HG02938 (cell line): ENCODE measurements around the gene SAMD8.
"Not testable (repeated sequence)": the region's sequence is repeated elsewhere in the genome, so short reads cannot be mapped to it uniquely, and the experiment has no call there.

Experiments used
- ATAC-seq: cut with Tn5 transposase; IDR thresholded peaks from one replicate; pipeline ENCODE4 v1.9.1; 2021; ENCODE audit warnings: mild to moderate bottlenecking, moderate library complexity; ENCODE audit not compliant: unreplicated experiment

Gene SAMD8

DNA sequence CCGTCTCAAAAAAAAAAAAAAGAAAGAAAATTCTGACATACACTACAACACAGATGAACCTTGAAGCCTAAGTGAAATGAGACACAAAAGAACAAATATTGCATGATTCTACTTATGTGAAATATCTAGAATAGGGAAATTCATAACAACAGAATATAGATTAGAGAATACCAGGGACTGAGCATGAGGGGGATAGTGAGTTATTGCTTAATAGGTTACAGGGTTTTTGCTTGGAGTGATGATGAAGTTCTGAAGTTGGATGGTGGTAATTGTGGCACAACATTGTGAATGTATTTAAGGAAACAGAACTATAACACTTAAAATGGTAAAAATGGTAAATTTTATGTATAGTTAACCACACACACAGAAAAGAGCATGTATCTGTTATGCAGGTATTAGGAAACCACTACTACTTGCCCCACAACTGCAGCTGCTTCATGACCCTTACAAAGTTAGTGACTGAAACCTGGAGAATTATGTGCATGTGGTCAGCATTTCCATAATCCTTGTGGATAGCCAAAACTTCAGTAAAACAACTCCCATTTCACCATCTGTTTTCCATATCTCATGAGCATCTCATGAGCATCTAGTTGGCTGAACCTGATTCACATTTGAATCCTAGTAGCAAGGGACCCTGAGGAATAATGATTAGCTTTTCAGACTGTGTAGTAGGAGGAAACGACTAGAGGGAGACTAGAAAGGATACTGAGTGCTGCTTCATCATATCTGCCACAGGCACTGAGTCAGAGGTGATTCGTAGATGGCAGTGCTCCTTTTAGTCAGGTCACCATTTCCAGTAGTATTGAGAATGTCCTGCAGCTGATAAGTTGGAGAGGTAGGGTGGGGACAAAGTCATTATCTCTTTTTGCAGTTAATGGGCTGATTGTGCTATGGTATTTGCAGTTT is 26.3 kb downstream of the SAMD8 start:
- no peak for ATAC-seq

DNA sequence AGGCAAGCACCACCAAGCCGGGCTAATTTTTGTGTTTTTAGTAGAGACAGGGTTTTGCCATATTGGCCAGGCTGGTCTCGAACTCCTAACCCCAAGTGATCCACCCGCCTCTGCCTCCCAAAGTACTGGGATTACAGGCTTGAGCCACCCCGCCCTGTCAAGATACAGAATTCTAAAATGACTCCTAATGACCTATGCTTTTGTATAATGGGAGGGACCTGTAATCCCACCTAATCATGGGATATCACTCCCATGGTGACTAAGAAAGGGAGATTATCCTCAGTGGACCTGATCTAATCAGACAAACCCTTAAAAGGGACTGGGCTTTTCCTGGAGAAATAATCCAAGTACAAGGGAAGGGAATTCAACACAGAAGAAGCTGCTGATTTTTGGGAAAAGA is 28.8 kb downstream of the SAMD8 start:
- ATAC-seq, result no peak

DNA sequence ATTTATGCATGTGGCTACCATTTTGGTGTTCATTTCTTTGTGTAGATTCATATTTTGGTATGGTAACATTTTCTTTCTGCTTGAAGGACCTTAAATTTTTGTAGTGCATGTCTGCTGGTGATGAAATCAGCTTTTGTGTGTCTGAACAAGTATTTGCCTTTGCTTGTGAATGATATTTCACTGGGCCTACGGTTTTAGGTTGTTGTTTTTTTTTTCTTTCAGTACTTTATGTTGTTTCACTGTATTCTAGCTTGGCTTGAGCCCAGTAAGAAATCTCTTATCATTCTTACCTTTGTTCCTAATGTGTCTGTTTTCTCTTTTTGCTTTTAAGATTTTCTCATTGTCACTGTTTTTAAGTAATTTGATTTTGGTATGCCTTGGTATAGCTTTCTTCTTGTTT is 31.9 kb downstream of the SAMD8 start:
- no peak for ATAC-seq

DNA sequence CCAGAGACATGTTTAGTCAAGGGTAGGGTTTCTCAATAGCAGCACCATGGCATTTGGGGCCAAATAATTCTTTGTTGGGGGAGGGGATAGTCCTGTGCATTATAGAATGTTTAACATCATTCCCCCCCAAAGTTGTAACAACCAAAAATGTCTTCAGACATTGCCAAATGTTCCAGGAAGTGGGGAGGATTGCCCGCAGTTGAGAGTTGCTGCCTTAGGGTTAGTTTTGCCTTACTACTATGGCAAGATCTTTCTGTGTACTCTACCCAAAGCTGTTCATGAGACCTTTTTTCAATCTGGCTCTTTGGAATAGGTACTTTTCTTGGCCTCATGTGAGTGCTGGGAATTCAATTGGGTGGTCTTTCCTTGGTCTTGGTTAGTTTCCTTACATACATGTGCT is 34.1 kb downstream of the SAMD8 start:
- ATAC-seq, result no peak

DNA sequence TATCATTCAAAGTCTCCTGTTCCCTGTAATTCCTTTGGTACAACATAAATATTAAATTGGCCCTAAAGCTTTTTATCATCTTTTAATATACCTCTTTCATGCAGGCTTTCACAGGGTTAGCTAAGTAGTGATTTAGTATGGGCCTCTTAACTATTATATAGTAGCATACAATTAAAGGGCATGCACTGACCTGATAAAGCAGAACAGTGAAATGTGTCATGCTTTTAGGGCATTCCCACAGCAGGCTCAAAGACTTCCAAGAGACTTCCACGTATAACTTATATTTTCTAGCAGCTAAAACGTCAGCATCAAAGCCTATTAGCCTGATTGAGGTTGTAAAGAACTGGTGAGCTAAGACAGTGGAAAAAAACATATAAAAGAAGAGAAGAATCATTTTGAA is 35.3 kb downstream of the SAMD8 start:
- no peak for ATAC-seq

DNA sequence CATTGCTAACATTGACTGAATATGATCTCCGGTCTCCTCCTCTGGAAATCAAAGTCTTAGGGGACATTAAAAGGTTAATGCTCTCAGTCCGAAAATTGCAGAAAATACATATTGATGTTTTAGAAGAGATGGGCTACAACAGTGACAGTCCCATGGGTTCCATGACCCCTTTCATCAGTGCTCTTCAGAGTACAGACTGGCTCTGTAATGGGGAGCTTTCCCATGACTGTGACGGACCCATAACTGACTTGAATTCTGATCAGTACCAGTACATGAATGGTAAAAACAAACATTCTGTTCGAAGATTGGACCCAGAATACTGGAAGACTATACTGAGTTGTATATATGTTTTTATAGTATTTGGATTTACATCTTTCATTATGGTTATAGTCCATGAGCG is 39.2 kb downstream of the SAMD8 start:
- ATAC-seq, result no peak

DNA sequence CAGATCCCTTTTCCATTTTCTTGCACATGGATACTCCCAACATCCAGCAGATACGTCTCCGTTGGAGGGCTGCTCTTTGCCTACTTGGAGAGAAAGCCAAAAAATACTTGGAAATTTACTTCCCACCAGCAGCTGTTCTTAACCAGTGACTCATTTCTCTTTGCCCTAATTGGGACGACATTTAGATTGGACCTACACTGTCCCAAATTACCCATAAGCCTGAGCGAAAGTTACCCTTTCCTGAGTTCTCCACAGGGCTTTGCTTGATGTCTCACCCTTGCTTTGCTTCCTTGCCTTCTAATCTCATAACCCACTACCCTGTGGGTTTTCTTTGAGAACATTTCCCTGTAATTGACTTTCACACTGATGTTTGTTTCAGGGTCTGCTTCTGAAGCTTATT is 48.1 kb downstream of the SAMD8 start:
- no peak for ATAC-seq

DNA sequence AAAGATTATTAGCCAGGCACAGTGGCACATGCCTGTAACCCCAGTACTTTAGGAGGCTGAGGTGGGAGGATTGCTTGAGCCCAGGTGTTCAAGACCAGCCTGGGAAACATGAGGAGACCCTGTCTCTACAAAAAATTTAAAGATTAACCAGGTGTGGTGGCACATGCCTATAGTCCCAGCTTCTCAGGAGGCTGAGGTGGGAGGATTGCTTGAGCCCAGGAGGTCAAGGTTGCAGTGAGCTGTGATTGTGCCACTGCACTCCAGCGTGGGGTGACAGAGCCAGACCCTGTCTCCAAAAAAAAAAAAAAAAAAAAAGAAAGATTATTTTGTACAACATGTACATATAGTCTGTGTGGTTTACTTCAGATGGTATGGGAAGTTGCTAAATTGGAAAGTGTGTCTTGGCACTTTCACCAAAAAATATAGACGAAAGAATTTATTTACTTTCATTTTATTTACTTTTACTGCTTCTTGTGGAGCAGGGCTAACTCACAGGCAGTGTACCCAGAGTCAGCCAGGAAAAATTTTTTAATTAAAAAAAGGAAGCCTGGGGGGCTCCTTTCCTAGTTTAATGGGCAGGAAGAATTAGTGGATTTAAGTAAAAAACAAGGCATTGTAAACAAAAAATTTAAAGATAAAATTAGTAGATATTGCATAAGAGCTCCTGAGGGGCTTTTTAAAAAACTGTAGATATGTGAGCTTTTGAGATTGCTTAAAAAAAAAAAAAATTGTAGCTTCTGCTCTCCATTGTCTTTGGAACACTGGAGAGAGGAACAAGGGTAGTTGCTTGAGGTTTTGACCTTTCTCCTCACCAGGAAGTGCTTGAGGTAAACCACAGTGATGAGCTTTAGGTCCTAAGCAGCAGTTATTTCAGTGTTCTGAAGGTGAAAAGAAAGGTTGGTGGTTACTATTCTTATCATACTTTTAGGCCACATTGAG is 54.5 kb downstream of the SAMD8 start:
- peak; percentile 84 for ATAC-seq

DNA sequence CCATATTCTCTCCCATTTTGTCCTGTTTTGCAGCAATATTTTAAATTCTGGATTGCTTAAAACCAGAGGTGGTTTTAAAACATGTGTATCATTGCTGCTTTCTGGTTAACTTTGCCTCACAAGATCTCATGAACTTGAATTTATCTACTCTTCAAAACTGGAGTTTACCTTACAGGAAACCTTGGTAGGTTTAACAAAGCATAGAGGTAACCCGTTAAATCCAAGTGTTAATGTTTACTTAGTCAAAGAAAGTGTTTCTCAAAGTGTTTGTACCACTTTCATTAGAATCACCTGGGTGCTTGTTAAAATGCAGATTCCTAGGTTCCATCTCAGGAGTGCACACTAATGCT is 55.1 kb downstream of the SAMD8 start:
- ATAC-seq, result peak; percentile 43

DNA sequence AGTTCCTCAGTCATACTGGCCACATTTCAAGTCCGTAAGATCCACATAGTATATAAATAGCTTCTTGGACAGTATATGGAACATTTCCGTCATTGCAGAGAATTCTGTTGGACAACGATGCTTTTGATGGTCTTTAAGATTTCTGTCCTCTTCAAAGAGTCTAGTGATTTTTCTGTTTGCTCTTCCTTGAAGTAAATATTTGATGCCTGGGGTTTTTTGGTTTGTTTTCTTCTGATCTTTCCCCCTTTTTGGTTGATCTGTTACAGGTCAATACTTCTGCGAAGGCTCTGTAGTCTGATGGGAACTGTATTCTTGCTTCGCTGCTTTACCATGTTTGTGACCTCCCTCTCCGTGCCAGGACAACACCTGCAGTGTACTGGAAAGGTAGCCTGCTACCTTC is 56.8 kb downstream of the SAMD8 start:
- no peak for ATAC-seq

DNA sequence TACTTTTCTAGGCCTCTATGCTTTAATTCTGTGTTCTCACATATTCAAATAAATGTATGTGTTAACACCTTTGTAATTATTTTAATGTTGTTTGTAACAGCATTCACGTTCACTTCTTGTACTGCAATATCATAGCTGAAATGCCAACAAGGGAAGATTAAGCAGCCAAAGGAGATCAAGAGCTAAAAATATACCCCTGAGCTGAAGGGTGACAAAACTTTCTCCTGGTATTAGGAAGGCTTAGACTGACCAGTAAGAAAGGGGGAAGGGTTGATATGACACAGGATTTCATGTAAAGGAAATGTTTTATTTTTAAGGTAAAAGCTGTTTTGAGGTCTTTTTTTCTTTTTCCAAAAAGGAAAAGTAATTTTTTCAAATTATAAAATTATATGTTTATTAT is 58.8 kb downstream of the SAMD8 start:
- no peak for ATAC-seq

DNA sequence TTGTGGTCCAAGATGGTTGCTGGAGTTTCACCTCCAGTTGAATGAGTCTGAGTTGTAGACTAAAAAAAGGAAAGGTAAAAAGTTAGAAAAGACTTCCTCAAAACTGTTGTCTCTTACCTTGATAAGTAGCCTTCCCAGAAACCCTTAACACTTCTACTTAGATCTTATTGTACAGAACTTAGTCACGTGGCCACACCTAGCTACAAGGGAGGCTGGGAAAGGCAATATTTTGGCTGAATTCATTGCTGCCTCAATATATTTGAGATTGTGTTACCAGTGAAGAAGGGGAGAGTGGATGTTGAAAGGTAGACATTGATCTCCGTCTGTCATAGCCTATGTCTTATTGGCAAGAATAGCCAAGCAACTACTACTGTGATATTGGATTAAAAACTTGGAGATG is 63.6 kb downstream of the SAMD8 start:
- ATAC-seq, result no peak

DNA sequence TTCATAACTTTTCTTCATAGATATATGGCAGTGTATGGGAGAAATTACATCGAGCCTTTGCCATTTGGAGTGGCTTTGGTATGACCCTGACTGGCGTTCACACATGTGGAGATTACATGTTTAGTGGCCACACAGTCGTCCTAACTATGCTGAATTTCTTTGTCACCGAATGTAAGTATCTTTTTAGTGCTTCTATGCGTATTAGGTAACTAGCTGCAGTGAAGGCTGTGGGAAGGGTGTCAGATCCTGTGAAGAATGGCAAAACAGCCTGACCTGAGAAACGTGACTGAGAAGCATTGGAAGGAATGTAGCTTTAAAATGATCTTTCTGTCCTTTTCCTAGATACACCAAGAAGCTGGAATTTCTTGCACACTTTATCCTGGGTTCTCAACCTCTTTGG is 64.6 kb downstream of the SAMD8 start:
- ATAC-seq, result no peak

DNA sequence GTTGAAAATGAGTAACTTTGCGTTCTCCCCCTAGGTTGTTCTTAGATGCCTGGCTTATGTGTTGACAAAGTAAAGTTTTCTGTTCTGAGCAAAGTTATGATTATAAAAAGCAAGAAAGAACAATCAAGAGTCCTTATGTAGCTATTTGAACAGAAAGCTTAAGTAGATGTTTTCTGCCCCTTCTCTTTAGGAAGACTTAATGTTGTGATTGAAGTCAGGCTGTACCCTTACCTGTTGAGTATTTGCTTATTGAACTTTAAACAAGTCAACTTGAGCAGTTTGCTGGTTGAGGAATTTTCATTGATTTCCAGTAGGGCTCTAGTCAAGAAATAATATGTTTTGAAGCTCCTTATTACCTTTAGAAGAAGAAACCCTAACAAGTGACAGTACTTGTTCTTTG is 65.3 kb downstream of the SAMD8 start:
- ATAC-seq, result no peak

DNA sequence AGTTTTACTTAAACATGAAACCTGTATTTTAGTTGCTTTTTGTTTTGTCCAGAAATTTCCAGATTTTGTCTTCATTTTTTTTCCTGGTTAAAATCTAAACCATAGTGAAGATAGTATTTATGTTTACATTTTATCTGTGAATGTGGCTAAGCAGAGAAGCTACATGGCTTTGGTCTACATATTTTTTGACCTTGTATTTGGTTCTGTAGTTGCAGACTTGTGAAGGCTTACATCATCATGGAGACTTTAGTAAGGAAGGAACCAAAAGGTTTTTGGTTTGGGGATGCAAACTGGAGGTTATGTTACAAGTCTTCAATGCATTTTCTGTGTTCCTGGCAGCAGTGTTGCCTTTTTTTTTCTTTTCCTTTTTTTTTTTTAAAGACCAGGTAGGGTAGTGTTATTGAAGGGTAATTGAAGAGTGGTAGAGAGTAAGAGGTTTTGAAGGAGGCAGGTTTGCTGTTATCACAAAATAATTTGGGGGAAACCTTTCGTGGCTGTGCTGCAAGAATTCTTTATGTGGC is 68.3 kb downstream of the SAMD8 start:
- ATAC-seq, result no peak

DNA sequence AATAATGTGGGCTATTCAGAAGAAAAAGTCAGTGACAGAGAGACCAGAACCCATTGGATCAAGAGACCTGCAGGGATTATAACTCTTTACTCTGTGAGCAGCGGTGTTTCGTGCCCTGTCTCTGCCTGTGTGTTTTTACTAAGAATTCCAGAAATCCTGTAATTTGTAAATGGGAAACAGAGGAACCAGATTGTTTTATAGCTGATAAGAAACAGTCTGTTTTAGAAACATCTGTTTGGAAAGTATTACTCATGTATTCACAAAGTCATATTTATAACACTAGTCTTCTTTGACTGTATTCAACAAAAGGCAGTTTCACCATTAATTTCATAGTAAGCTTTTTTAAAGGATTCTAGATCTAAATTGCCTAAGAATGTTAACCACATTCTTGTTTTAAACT is 69.1 kb downstream of the SAMD8 start:
- no peak for ATAC-seq

DNA sequence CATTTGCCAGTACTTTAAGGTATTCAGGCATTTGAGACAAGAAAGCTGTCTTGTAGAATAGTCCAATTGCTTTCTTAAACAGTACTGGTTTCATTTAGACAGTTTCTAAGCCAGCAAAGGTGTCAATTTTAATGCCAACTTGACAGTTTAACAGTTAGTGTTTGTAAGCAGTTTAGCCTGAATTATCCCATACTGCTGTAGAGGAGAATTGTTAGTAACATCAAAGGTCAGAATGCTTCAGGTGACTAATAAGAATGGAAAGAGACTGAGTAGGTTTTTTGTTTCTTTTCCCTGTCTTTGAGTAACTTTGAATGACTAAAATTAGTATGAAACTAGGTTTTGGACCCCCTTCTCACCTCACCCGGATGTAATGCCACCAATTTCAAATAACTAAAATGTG is 69.6 kb downstream of the SAMD8 start:
- ATAC-seq, result no peak

DNA sequence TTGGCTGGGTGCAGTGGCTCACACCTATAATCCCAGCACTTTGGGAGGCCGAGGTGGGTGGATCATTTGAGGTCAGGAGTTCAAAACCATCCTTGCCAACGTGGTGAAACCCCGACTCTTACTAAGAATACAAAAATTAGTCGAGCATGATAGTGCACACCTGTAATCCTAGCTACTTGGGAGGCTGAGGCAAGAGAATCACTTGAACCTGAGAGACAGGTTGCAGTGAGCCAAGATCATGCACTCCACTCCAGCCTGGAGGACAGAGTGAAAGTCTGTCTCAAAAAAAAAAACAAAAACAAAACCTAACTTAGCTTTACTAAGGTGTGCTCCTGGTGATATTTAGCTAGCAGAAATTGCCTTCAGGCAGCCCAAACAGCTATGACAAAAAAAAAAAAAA is 74.9 kb downstream of the SAMD8 start:
- ATAC-seq, result no peak

DNA sequence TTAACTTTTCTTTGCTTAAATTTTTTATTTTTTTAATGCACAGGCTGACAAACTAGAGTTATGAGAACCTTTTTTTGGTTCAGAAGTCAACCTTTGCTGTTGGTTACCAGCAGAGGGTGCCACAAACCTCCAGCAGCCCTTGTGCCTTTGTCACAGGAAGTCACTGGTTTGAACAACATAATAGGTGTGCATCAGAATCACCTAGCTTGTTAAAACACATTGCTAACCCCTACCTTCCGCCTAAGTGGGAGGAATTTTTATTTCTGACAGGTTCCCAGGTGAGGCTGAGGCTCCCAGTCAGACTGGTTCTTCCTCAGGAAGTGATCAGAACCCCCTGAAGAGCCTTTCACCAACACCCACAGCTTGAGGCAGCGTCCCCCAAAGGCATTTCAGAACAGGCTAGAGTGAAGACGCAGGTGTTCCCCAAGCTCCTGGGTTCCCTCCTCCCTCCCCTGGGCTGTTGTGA is 76.5 kb downstream of the SAMD8 start:
- no peak for ATAC-seq

DNA sequence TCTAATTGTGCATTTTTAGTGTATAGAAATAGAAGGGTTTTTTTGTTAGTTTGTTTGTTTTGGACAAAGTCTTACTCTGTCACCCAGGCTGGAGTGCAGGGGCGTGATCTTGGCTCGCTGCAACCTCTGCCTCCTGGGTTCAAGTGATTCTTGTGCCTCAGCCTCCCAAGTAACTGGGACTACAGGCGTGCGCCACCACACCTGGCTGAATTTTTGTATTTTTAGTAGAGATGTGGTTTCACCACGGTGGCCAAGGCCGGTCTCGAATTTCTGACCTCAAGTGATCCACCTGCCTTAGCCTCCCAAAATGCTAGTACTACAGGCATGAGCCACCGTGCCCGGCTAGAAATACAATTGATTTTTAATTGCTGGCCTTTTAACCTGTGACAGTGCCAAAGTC is 77.1 kb downstream of the SAMD8 start:
- ATAC-seq, result not testable (repeated sequence)

DNA sequence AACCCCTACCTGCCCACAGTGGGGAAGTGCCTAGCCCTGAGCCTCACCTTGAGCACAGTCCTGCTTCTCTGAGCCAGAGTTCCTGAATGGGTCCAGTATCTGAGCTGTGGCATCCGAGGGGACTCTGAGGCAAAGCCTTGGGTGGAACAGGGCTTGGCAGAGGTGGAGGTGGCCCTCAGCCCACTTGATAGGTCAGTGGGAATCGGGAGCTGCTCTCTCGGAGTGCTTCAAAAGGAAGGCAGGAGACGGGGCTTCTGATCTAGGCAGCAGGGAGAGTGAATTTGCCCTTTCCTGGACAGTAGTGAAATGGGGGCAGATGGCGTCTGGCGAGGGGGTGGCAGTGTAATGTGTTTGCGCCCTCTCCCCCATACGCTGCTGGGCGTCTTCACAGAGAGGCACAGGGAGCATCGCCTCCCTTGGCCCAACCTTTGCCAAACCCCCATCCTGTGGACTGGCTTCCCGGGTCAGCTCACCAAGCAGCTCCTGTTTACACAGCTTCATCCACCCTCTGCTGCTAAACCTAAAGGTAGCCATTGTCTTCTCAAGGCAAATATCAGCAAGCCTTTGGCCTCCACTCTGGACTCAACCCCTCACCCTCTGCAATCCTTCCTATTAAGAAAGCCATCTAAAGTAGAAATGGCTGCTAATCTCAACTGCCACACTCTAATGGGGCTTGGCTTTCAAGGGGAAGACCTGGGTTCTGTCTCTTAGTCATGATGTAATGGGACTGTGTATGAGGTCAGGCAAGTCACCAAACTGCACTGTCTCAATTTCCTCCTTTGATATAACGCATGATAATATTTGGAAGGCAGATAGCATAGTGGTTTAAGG is 78.0 kb downstream of the SAMD8 start:
- ATAC-seq, result no peak
